Measurements from ENCODE around the gene PRKCQ. TPM values are rescaled to one million over a fixed set of nuclear protein-coding genes. Genes with fewer than 3 reads are reported as not detected.

Gene PRKCQ
- total RNA-seq, 4 donors from 2014 or later: 0.21 to 0.30 TPM; not detected in 2

- Histone ChIP-seq H3K4me1 (peaks cover 0 to 14% (median 0%) of the 10 kb centered on the region in 4 donors), H3K36me3 (no peaks in the 10 kb centered on the region), H3K4me3 (no peak overlapping the region), H3K27ac (no peak overlapping the region), H3K27me3 (no peaks in the 10 kb centered on the region), H3K9me3 (no peaks in the 10 kb centered on the region)
- DNase-seq (ENCODE audit: low spot score in 2 of 2): no peak
- 53 to 62% methylated on average over 10 of the region's 10 CpGs for WGBS, 2 donors
- TF ChIP-seq CTCF (IDR thresholded peaks at IDR 0.05) (peak in 3 of 5 experiments; percentile 22 to 33 (median 22)), EP300 (IDR thresholded peaks at IDR 0.05) (no peak), POLR2A (IDR thresholded peaks at IDR 0.05) (no peak)
These were observed 173.6 kb downstream of the PRKCQ start for GRCh38 chr10:6406220-6407033.

GRCh38 chr10:6405713-6406112 is 174.4 kb downstream of the PRKCQ start:
- TF ChIP-seq EP300 (IDR thresholded peaks at IDR 0.05) (no peak), CTCF (IDR thresholded peaks at IDR 0.05) (no peak), POLR2A (IDR thresholded peaks at IDR 0.05) (no peak)
- 88 to 93% methylated on average over 3 of the region's 3 CpGs for WGBS, 2 donors
- H3K9me3 ChIP-seq: no peaks in the 10 kb centered on the region
- H3K4me3 ChIP-seq: no peak overlapping the region
- H3K27ac ChIP-seq: no peak overlapping the region
- no peaks in the 10 kb centered on the region for H3K27me3 ChIP-seq
- DNase-seq (ENCODE audit: low spot score in 2 of 2): no peak
- no peaks in the 10 kb centered on the region for H3K36me3 ChIP-seq
- peaks cover 0 to 18% (median 0%) of the 10 kb centered on the region in 4 donors for H3K4me1 ChIP-seq

GRCh38 chr10:6404127-6405072 is 175.7 kb downstream of the PRKCQ start:
- WGBS, 2 donors: 50 to 57% methylated on average over 1 of the region's 1 CpG
- peaks cover 0 to 15% (median 0%) of the 10 kb centered on the region in 4 donors for H3K4me1 ChIP-seq
- no peak for TF ChIP-seq EP300 (IDR thresholded peaks at IDR 0.05)
- TF ChIP-seq CTCF (IDR thresholded peaks at IDR 0.05): no peak
- TF ChIP-seq POLR2A (IDR thresholded peaks at IDR 0.05): no peak
- H3K27me3 ChIP-seq: no peaks in the 10 kb centered on the region
- H3K9me3 ChIP-seq: no peaks in the 10 kb centered on the region
- no peak overlapping the region for H3K4me3 ChIP-seq
- no peak for DNase-seq (ENCODE audit: low spot score in 2 of 2)
- no peaks in the 10 kb centered on the region for H3K36me3 ChIP-seq
- no peak overlapping the region for H3K27ac ChIP-seq

- H3K36me3 ChIP-seq: no peaks in the 10 kb centered on the region
- TF ChIP-seq CTCF (IDR thresholded peaks at IDR 0.05) (no peak), EP300 (IDR thresholded peaks at IDR 0.05) (no peak), POLR2A (IDR thresholded peaks at IDR 0.05) (no peak)
- no peak overlapping the region for H3K4me3 ChIP-seq
- WGBS, 2 donors: 77 to 84% methylated on average over 8 of the region's 8 CpGs
- H3K4me1 ChIP-seq: peaks cover 0 to 25% (median 0%) of the 10 kb centered on the region in 4 donors
- DNase-seq (ENCODE audit: low spot score in 2 of 2): no peak
- no peaks in the 10 kb centered on the region for H3K9me3 ChIP-seq
- H3K27ac ChIP-seq: no peak overlapping the region
- H3K27me3 ChIP-seq: no peaks in the 10 kb centered on the region
These were observed 177.1 kb downstream of the PRKCQ start for GRCh38 chr10:6402960-6403359.

Data from tibial nerve (tissue), 4 donors.